NCI-H526 (cell line): ENCODE data around the gene SNX27.

ENCODE experiments used
- DNase-seq, 2 experiments: peaks; one replicate each; lab custom pipeline; 2025; lab: John Stamatoyannopoulos, UW

SNX27 gene

GRCh38 chr1:151705753-151706463, 94.1 kb downstream of the SNX27 start:
- DNase-seq: no peak

- DNase-seq: no peak
These were observed 94.9 kb downstream of the SNX27 start for GRCh38 chr1:151706464-151707415.

GRCh38 chr1:151707541-151708065, 95.8 kb downstream of the SNX27 start:
- DNase-seq: no peak

GRCh38 chr1:151708891-151709290, 97.0 kb downstream of the SNX27 start:
- no peak for DNase-seq

GRCh38 chr1:151710187-151710840, 98.5 kb downstream of the SNX27 start:
- DNase-seq: no peak

DNA sequence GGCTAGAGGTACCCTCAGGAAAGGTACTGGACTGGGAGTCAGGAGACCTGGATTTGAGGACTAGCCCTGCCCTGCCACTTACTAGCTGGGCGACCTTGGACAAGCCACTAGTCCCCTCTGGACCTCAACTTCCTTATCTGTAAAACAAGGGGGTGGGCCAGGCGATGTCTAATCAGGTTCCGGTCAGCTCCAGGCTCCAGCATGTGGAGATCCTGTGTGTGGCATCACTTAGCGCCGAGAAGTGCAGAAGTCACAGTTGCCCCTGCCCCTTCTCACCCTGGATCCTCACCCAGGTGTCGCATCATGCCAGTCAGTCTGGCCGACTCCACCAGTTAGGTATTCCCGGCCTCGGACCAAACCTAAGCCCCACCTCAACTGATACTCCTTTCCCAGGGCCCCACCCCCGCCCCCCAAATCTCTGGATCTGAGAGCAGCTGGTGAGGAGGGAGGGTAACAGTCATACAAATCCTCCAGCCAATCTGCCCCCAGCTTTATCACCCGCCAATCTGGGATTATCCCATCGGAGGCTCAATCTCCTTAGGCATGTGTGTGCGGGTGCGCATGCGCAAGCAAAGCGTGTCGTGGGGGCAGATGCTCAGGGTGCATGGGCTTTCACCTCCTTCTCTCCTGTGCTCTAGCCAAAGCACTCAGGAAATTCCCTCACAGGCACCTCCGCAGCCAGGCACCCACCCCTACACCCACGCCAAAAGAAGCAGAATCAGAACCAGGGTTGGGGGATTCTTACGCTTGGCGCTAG, 99.4 kb downstream of the SNX27 start:
- no peak for DNase-seq

- peak; percentile 37 to 84 for DNase-seq
These were observed 100.1 kb downstream of the SNX27 start for GRCh38 chr1:151711951-151712350.

- DNase-seq: peak; percentile 77 to 95
These were observed 101.2 kb downstream of the SNX27 start for GRCh38 chr1:151713044-151713443.

- DNase-seq: peak; percentile 31 to 77
These were observed 102.0 kb downstream of the SNX27 start for GRCh38 chr1:151713874-151714273.

DNA sequence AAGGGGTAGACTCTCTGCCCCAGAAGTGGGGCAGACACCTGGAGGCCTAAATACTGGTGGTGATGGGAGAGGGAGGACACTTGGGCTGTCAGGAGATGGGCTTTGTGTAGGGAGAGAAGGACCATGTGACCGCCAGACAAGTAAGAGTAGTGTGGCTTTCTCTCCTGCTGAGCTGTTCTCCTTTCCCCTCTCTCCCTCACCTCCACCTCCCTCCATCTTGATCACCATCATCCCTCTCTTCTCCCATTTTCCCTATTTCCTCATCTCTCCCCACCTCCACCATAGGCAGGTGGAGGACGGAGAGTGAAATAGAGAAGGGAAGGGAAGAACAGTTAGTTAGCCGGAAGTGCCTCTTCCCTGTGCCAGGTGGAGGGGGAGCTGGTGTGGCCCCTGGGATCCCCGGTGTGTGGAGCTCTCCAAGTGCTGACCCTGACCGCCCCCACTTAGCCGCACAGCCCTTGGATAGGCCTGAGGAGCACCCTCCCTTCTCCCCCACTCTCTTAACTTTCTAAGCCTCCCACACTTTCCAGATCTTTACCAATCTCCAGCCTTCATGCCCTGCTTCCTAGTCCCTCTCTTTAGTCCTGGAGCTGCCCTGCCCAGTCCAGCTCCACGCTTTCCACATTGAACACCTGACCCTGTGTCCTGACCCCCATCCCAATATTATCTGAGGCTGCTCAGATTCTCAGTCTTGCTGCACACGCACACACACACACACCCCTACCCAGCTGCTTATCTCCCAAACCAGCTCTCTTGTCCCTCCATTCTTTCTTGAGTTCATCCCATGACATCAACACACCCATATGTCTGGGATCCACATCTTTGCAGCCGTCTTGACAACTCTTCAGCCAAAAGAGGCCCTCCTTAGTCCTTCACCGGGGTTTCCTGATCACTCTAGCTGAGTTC, 103.2 kb downstream of the SNX27 start:
- DNase-seq: no peak

DNA sequence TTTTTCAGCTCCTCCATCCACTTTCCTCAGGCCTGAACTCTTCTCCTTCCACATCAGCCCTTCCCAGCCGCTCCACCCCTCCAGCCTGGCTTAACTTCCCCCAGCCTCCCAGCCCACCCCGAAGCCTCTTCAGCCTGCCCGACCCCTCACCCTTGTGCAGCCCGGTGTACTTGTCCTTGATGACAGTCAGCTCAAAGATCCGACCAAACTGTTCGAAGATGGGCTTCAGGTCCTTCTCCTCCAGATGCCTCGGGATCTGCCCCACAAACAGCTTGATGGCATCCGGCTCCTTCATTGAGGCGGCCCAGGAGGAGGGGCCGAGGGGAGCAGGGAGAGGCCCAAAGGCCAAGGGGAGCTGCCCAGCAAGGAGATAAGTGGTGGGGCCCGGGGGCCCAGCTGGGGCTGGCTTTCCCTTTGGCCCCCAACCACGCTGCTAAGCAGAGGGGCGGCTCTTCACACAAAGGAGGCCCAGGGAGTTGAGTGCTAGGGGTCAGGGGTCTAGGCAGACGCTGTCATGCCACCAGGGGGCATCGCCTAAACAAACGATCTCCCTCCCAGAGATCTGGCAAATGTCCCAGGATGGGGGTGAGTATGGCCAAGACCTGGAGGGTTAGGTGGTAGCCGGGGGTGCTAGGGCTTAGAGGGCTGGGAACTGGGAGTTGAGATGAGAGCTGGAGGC, 104.0 kb downstream of the SNX27 start:
- DNase-seq: peak; percentile 81 to 91

- no peak for DNase-seq
These were observed 104.5 kb downstream of the SNX27 start for GRCh38 chr1:151716405-151716762.

DNA sequence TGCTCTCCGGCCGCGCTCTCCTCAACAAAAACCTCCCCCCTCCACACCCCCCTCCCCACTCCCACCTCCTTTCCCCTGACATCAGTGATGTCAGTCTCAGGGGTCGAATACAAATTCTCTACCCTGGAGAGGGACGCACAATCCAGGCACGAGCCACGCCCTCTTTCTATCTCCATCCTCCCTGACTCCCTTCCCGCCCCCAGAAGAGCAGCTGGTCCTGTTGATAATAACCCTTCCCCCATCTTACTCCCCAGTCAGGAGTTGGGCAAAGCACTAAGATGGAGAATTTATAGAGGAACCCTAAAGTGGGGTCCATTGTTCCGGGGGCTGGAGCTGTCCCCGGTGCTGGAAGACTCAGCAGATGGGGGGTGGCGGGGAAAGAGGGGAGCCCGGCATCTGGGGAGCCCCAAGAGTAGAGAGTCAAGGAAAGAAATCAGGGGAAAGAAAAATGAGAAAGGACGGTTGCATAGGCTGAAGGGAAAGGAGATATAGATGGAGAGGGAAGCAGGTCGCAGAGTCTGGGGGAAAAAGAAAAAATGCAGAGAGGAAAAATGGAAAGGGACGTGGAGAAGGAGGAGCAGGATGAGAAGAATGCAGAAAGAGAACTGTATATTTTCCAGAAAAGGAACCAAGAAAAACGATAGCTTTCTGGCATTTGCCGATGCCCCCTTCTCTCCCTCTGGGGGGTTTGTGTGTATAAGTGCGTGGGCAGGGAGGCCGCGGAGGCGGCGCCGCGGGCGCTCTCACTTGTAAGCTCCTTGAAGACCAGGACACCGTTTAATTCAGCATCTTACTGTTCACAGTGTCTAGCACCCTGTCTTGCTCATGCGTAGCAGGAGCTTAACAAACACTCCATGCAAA, 105.2 kb downstream of the SNX27 start, which contains the start of gene CELF3:
CELF3 (minus strand) TSS at position 33 of the 861 bp plus-strand sequence. CDS start 783 bp downstream, outside the sequence.
- DNase-seq: peak; percentile 100

GRCh38 chr1:151718011-151718431, 106.2 kb downstream of the SNX27 start:
- no peak for DNase-seq

DNA sequence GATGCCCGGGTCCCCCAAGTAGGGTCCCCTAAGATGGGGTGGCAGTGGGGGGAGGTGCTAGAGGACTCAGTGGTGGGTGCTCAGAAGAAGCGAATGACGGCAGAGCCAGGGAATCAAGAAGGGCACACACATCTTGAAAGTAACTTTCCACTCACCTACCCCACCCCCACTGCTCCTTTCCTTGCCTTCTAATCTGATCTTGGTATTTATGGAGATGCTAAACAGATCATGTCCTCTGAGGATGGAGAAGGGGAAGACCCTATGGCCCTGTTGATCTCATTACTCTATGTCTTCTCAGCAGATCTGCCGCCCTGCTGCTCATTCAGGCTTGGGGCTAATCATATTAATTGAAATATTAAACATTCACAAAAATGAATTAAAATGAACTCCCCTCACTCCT, 106.8 kb downstream of the SNX27 start:
- no peak for DNase-seq

DNA sequence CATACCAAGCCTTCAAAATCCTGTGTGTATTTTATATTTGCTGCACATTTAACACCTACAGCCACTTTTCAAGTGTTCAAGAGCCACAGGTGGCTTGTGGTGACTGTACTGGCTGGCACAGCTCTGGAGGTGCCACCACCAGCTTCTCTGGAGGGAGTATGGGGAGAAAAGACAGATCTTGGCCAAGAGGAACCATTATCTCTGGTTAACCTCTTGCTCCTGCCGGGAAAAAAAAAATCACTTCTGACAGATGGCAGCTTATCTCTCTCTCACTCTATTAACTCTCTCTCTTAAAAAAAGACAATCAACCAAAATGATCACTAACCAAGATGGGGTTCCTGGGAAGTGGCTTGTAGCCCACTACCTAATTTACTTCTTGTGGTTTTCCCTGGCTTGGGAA, 108.3 kb downstream of the SNX27 start:
- DNase-seq: no peak

DNA sequence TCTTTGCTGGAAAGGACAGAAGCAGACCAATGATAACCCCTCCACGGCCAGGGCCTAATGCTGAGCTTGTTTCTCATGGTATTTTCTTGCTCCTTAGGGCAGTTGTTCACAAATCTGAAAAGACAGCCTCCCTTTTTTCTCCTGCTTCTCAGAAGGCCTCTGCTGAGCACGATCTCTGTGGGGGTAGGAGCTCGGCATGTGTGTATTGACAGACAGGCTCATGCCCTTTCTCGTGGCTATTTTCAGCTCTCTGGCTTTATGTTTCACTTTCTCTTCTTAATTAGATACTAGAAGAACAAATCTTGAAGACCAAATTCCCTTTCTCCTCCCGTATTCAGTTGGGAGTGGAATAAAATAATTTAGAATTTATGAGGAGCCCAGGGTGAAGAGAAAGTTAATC, 108.7 kb downstream of the SNX27 start:
- no peak for DNase-seq

DNA sequence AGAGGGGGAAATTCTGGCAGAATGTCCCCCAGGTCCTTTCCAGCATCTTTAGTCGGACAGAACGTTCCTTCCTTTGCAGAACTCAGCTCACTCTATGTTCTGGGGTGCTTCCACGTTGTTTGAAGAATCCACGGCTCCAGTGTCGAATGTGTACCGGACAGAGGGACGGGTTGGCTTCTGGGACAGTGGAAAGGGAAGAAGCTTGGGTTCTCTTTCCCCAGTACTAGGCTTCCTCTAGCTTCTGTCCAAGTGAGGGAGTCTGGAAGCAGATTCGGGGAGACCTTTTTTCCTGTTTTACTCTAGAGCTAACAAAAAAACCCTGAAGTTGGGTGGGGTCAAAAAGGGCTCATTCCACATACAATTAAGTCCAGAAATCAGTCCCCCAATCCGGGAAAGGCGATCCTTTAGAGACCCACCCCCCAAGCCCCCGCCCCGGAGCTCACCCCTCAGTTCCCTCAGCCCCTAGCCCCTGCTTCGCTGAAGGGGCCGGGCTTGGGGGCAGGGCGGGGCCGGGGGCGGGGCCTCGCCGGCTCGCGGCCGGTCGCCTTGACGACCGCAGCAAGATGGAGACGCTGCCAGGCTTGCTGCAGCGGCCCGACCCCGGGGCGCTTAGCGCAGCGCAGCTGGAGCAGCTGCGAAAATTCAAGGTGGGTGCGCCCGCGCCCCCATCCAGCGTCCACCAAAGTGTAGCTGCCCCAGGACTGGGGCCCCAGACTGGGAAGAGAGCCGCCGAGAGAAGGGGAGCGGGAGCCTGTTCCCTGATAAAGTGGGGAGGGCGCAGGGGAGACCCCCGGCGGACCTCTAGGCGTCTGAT, 109.3 kb downstream of the SNX27 start, which contains the start of gene RIIAD1:
RIIAD1 (plus strand) TSS at position 549 of the 814 bp plus-strand sequence; CDS start at position 564, 15 bp downstream.
- DNase-seq: peak in 1 of 2 experiments; percentile 82
